ENCODE measurements around the gene DCST1.

The DCST1 gene

DNA sequence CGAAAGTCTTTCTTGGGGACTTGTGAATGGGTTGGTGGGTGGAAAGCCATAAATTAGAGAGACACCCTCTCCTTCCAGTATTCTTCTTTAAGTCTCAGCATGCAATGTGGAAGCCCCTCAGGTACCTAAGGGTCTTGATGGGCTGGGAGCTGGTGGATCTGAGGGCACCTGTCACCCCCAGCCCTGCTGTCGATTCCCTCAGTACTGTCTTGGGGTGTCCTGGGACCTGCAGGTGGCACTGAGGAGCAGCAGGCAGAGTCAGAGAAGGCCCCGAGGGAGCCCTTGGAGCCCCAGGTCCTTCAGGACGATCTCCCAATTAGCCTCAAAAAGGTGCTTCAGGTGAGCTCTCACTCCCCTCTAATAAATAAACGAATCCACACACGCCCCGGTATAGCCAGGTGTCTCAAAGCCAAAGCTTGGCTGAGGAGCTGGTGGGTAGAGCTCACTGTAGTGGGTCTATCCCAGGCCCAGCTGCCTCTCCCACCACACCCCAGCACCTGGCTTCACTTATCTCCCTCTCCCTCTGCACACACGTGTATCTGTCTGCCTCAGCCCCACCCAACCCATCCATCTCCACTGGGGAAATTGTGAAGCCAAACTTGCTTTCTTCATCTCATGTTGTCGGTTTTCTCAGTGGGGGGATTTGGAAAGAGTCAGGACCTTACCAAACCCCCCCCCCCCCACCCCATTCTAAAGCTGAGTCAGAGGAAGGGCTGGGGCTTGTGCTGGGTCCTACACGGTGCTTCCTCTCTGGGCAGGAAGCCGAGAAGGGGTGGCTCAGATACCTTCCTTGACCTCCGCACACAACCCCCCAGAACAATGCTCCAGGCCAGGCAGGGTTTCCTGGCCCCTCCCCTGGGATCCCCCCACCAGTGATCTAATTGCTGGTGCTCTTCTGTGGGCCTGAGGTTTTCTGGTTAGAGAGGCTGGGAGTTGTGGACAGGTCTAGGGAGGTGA is 19.1 kb downstream of the DCST1 start:
- no peak for TF ChIP-seq ZNF274 (IDR thresholded peaks at IDR 0.05; ENCODE audit: low read depth, low read length)
- peak overlapping the region; percentile 81; the same call in 1 of the 2 replicates for H3K4me3 ChIP-seq (ENCODE audit: low read length)

DNA sequence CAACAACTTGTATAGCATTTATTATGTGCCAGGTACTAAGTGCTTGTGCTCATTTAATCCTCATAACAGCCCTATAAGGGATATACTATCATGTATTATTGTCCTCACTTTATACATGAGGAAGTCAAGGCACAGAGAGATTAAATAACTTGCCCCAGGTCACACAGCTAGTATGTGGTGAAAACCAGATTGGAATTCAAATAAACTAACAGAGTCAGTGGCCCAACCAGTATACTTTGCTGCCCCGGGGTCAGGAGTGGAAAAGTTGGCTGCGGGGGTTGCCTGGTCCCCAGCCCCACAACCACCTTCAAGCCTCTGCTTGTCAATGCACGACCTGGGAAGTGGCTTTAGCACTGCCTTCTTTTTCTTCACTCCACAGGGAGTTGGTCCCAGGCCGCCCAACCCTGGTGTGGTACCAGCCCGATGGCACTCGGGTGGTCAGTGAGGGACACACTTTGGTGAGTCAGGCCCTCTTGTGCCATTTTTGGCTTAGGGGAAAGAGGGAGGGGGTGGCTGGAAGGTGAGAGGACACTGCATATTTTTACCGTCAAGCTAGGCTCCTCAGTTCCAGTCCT is 20.0 kb downstream of the DCST1 start:
- TF ChIP-seq ZNF274 (IDR thresholded peaks at IDR 0.05; ENCODE audit: low read depth, low read length) = no peak
- H3K4me3 ChIP-seq (ENCODE audit: low read length) = no peak overlapping the region

DNA sequence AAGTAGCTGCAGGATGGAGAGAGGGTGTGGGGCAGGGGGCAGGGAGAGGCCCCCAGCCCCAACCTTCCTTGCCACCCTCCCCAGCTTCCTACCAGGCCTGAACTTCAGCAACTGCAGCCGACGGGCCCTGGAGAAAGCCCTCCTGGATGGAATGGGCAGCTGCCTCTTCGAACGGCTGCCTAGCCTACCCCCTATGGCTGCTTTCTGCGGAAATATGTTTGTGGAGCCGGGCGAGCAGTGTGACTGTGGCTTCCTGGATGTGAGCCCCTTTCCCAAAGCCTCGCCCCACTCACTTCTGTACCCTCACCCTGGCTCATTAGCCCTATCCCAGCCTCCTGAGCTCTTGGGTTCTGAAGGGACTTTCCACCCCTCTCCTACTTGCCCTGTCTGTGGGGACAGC is 23.5 kb downstream of the DCST1 start:
- H3K4me3 ChIP-seq (ENCODE audit: low read length) = no peak overlapping the region
- no peak for TF ChIP-seq ZNF274 (IDR thresholded peaks at IDR 0.05; ENCODE audit: low read depth, low read length)

DNA sequence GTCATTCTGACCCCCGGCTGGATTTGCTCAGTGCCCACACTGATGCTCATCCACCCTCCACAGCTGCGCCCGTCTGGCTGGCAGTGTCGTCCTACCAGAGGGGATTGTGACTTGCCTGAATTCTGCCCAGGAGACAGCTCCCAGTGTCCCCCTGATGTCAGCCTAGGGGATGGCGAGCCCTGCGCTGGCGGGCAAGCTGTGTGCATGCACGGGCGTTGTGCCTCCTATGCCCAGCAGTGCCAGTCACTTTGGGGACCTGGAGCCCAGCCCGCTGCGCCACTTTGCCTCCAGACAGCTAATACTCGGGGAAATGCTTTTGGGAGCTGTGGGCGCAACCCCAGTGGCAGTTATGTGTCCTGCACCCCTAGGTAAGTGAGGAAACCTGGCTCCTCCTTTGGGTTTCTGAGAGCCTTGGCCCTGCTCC is 24.2 kb downstream of the DCST1 start:
- TF ChIP-seq ZNF274 (IDR thresholded peaks at IDR 0.05; ENCODE audit: low read depth, low read length) = no peak
- H3K4me3 ChIP-seq (ENCODE audit: low read length) = no peak overlapping the region

DNA sequence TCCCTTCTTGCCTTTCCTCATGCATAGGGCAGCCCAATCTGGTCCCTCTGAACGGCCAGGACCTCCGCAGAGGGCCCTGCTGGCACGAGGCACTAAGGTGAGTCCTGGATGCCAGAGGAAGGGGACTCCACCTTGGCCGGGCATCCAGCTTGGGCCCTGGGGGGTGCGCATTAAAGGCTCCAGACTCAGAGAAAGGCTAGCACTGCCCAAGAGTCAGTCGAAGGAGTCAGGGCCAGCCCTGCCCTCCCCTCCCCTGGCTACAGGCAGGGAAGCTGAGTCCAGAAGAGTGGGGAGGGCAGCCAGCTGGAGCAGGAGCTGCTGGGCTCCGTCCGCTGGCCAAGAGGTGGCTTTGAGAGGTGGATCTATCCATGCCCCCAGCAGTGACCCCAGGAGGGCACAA is 27.1 kb downstream of the DCST1 start:
- H3K4me3 ChIP-seq (ENCODE audit: low read length) = no peak overlapping the region
- TF ChIP-seq ZNF274 (IDR thresholded peaks at IDR 0.05; ENCODE audit: low read depth, low read length) = no peak

DNA sequence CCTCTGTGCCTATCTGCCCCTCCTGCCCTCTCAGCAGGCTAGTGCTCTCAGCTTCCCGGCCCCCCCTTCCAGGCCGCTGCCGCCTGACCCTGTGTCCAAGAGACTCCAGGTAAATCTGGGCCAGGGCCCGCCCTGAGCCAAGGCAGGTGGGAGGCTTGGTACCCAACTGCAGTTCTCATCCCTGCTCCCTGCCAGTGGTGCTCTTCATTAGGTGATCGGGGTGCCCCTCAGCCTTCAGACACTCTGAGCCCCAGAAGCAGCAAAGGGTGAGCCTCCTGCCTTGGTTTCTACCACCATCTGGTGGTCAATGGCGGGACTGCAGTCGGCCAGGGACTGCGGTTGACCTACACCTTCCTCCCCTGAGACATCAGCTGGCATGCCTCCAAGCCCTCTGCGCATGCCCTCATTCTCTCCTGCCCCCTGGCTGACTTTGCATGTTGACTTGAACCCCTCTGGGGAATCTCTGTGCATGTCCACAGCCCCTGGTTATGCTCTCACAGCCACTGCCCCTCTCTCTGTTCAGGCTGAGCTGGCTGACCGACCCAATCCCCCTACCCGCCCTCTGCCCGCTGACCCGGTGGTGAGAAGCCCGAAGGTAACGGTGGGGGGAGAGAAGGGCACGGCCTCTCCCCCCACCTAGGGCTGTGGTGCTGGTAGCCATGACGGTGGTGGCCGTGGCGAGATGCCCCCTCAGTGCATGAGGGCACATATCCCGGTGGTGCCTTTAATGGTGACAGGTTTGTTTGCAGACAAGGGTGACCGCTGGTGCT is 27.9 kb downstream of the DCST1 start:
- H3K4me3 ChIP-seq (ENCODE audit: low read length) = no peak overlapping the region
- TF ChIP-seq ZNF274 (IDR thresholded peaks at IDR 0.05; ENCODE audit: low read depth, low read length) = no peak

DNA sequence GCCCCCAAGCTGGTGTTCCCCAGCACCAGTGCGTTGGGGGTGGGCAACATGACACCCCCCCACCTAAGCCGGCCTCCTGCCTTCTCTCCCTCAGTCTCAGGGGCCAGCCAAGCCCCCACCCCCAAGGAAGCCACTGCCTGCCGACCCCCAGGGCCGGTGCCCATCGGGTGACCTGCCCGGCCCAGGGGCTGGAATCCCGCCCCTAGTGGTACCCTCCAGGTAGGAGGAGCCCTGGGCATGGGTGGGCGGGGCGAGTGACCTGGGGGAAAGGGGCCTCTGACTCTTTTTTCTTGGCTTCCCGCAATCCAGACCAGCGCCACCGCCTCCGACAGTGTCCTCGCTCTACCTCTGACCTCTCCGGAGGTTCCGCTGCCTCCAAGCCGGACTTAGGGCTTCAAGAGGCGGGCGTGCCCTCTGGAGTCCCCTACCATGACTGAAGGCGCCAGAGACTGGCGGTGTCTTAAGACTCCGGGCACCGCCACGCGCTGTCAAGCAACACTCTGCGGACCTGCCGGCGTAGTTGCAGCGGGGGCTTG is 28.6 kb downstream of the DCST1 start:
- no peak overlapping the region for H3K4me3 ChIP-seq (ENCODE audit: low read length)
- TF ChIP-seq ZNF274 (IDR thresholded peaks at IDR 0.05; ENCODE audit: low read depth, low read length) = no peak

DNA sequence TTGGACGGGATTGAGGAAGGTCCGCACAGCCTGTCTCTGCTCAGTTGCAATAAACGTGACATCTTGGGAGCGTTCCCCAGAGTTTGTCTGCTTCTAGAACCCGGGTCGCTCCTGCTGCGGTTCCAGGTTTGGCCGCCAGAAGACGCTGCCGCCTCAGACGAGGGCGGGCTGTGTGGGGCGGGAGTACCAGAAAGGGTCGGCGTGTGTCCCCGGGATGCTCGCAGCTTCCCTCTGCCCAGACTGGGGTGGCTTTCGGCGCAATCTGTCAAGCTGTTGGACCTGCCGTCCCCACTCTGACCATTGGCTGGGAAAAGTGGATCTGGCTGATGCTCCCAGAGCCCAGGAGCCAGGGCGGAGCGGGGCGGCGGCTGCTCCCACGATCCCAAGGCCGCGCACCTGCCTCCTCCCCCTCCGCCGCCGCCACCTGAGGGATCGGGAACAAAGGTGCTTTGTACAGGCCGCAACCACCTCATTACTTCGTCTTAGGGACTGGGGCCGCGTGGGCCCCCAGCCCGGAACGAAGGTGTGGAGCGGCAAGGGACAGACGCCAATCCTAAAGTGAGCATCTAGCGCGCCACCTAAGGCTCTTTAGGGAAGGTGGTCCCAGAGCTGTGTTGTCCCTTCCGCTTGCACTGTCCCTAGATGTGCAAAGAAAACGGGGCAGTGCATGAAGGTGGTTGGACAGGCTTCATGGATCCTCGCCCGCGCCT is 29.2 kb downstream of the DCST1 start:
- peak overlapping the region; percentile 79; the same call in 1 of the 2 replicates for H3K4me3 ChIP-seq (ENCODE audit: low read length)
- no peak for TF ChIP-seq ZNF274 (IDR thresholded peaks at IDR 0.05; ENCODE audit: low read depth, low read length)

DNA sequence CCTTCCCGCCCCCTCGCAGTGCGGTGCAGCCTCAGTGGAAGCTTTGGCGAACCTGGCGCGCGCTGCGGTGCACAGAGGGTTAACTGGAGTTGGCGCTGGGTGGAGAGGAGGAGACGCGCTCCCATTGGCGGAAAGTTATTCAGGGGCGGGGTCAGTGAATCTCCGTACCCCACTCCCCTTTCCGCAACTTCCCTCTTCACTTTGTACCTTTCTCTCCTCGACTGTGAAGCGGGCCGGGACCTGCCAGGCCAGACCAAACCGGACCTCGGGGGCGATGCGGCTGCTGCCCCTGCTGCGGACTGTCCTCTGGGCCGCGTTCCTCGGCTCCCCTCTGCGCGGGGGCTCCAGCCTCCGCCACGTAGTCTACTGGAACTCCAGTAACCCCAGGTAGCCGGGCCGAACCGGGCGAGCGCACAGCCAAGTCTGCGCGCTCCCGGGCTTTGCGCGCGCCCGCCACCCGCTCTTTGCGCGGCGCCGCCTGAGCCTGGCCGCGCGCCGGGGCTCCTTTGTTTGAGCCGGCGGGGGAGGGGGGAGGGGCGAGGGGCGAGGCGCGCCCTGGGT is 30.0 kb downstream of the DCST1 start, which contains the start of gene EFNA4:
EFNA4 (plus strand) TSS at position 191 of the 561 bp plus-strand sequence; CDS start at position 275, 84 bp downstream.
- peak within 1 kb of the TSS; percentile 79 for H3K4me3 ChIP-seq (ENCODE audit: low read length)
- no peak for TF ChIP-seq ZNF274 (IDR thresholded peaks at IDR 0.05; ENCODE audit: low read depth, low read length)

DNA sequence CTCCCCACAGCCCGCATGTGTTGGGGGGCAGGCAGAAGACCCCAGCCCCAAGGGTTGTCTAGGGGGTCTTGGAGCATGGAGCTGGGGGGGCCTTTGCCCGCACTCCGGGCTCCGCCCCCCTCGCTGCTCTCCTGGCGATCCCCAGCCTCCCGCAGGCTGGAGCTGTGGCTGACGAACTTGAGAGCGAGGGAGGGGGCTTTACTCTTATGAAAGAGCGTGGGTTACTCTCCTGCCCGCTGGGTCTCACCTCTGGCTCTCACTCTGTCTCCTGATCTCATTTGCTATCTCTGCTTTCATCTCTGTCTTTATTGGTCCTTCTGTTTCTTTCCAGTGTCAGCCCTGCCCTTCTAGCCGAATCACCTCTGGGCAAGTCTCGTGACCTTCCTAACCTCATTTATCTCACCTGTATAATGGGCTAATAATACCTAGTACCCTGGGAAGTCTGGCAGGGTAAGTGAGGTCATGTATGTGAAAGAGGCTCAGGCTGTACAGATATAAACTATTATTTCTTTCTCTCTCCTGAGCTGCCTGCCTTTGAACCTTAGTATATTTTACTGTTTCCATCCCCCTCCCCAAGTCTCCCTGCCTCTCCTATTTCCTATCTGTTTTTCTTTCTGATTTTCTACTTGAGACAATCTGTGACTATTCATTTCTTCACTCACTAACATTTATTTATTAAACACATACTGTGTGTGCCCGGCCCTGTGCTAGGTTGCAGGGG is 30.6 kb downstream of the DCST1 start:
- TF ChIP-seq ZNF274 (IDR thresholded peaks at IDR 0.05; ENCODE audit: low read depth, low read length) = no peak

DNA sequence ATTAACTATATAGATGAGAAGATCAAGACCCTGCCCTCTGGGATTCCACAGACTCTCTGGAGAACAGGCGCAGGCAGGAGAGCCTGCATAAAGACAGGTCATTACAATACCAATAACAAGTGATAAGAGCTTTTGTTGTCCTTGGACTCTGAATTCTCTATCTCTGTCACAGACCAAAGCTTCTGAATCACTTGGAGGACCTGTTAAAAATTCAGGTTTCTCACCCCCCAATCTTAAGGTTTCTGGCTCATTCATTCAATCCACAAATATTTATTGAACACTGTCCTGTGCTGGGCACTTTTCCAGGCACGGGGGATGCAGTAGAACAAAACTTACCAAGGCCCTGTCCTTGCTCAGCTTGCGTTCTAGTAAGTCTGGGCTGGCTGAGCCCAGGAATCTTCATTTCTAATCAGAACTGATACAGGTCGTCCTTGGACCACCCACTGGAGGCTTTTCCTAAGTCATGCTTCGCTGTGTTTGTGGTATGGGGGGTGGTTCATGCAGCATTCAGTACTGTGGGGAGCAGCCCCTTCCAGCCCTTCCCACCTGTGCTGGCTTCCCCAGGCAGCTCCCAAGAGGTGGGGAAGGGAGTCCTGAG is 31.3 kb downstream of the DCST1 start:
- no peak for TF ChIP-seq ZNF274 (IDR thresholded peaks at IDR 0.05; ENCODE audit: low read depth, low read length)
- H3K4me3 ChIP-seq (ENCODE audit: low read length) = no peak overlapping the region

More for the DNA sequence above, 30.6 kb downstream of the DCST1 start:
- peak overlapping the region; percentile 79 for H3K4me3 ChIP-seq (ENCODE audit: low read length)

DNA sequence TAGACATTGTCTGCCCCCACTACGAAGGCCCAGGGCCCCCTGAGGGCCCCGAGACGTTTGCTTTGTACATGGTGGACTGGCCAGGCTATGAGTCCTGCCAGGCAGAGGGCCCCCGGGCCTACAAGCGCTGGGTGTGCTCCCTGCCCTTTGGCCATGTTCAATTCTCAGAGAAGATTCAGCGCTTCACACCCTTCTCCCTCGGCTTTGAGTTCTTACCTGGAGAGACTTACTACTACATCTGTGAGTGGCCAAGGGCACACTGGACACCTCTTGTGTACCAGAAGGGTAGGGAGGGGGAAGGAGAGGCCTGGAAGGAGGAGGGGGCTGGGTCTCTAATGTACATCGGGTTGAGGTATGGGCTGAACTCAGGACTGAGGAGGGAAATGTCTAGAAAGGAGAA is 33.2 kb downstream of the DCST1 start:
- no peak for TF ChIP-seq ZNF274 (IDR thresholded peaks at IDR 0.05; ENCODE audit: low read depth, low read length)
- H3K4me3 ChIP-seq (ENCODE audit: low read length) = no peak overlapping the region

Measured in GM08714 (cell line).